Measurements from ENCODE around the gene ANXA2. TPM values are rescaled to one million over a fixed set of nuclear protein-coding genes. Genes with fewer than 3 reads are reported as not detected.
A peak's percentile ranks its signal among the peaks of the same experiment; 100 is the strongest.

ANXA2 gene
- 10 to 100 TPM; 58.2 to 89.3 TPM for total RNA-seq

- no peaks in the 10 kb centered on the region for H3K9me3 Mint-ChIP-seq
- peak; percentile 83 to 85 for ATAC-seq (replicated peaks in 1 of 2)
- peaks cover 3 to 6% of the 10 kb centered on the region in 2 donors for H3K36me3 Mint-ChIP-seq (ENCODE audit: insufficient read depth in 2 of 2)
- peak; percentile 85 for DNase-seq
- peak within 1 kb of the TSS; percentile 86 to 87 for H3K4me3 Mint-ChIP-seq
- peak within 1 kb of the TSS; percentile 70 for H3K27ac Mint-ChIP-seq
- H3K4me1 Mint-ChIP-seq (ENCODE audit: low read depth) = peaks cover 41% of the 10 kb centered on the region
- peaks cover 12% of the 10 kb centered on the region for H3K27me3 Mint-ChIP-seq (ENCODE audit: low read depth)
Observed at GRCh38 chr15:60397772-60398445, at the start of gene ANXA2. Gene ANXA2, minus strand, starts transcription at chr15:60397986. Its CDS starts 11,911 bp downstream, at chr15:60386075.

- DNase-seq = no peak
- no peaks in the 10 kb centered on the region for H3K9me3 Mint-ChIP-seq
Observed at GRCh38 chr15:60444289-60444912, 46.6 kb upstream of the ANXA2 start.

GRCh38 chr15:60442763-60443162, 45.0 kb upstream of the ANXA2 start:
- ATAC-seq (replicated peaks in 1 of 2) (no peak), DNase-seq (no peak)
- Mint-ChIP-seq H3K9me3 (no peaks in the 10 kb centered on the region), H3K27ac (no peak overlapping the region), H3K27me3 (ENCODE audit: low read depth) (no peaks in the 10 kb centered on the region), H3K36me3 (ENCODE audit: insufficient read depth in 2 of 2) (peaks cover 3 to 9% of the 10 kb centered on the region in 2 donors), H3K4me3 (no peak overlapping the region), H3K4me1 (ENCODE audit: low read depth) (no peaks in the 10 kb centered on the region)

More at GRCh38 chr15:60444289-60444912, 46.6 kb upstream of the ANXA2 start:
- Mint-ChIP-seq H3K27ac (no peak overlapping the region), H3K4me1 (ENCODE audit: low read depth) (no peaks in the 10 kb centered on the region), H3K36me3 (ENCODE audit: insufficient read depth in 2 of 2) (peaks cover 3 to 11% of the 10 kb centered on the region in 2 donors), H3K27me3 (ENCODE audit: low read depth) (no peaks in the 10 kb centered on the region), H3K4me3 (no peak overlapping the region)
- ATAC-seq (replicated peaks in 1 of 2) = no peak

GRCh38 chr15:60442031-60442650, 44.4 kb upstream of the ANXA2 start:
- ATAC-seq (replicated peaks in 1 of 2) (no peak), DNase-seq (no peak)
- no peak overlapping the region for H3K27ac Mint-ChIP-seq
- H3K36me3 Mint-ChIP-seq (ENCODE audit: insufficient read depth in 2 of 2) = peaks cover 3 to 9% of the 10 kb centered on the region in 2 donors
- H3K4me1 Mint-ChIP-seq (ENCODE audit: low read depth) = no peaks in the 10 kb centered on the region
- no peaks in the 10 kb centered on the region for H3K9me3 Mint-ChIP-seq
- no peaks in the 10 kb centered on the region for H3K27me3 Mint-ChIP-seq (ENCODE audit: low read depth)
- H3K4me3 Mint-ChIP-seq = no peak overlapping the region

GRCh38 chr15:60441331-60441730, 43.5 kb upstream of the ANXA2 start:
- H3K27ac Mint-ChIP-seq = no peak overlapping the region
- no peaks in the 10 kb centered on the region for H3K27me3 Mint-ChIP-seq (ENCODE audit: low read depth)
- DNase-seq = no peak
- no peaks in the 10 kb centered on the region for H3K9me3 Mint-ChIP-seq
- H3K4me3 Mint-ChIP-seq = no peak overlapping the region
- ATAC-seq (replicated peaks in 1 of 2) = no peak
- peaks cover 3 to 6% of the 10 kb centered on the region in 2 donors for H3K36me3 Mint-ChIP-seq (ENCODE audit: insufficient read depth in 2 of 2)
- H3K4me1 Mint-ChIP-seq (ENCODE audit: low read depth) = no peaks in the 10 kb centered on the region

- Mint-ChIP-seq H3K4me3 (no peak overlapping the region), H3K4me1 (ENCODE audit: low read depth) (no peaks in the 10 kb centered on the region), H3K36me3 (ENCODE audit: insufficient read depth in 2 of 2) (peaks cover 3 to 6% of the 10 kb centered on the region in 2 donors), H3K27ac (no peak overlapping the region), H3K27me3 (ENCODE audit: low read depth) (no peaks in the 10 kb centered on the region), H3K9me3 (no peaks in the 10 kb centered on the region)
- no peak for DNase-seq
- ATAC-seq (replicated peaks in 1 of 2) = no peak
Observed at GRCh38 chr15:60438646-60439045, 40.9 kb upstream of the ANXA2 start.

- Mint-ChIP-seq H3K36me3 (ENCODE audit: insufficient read depth in 2 of 2) (peaks cover 4 to 5% of the 10 kb centered on the region in 2 donors), H3K27me3 (ENCODE audit: low read depth) (no peaks in the 10 kb centered on the region), H3K27ac (no peak overlapping the region), H3K4me3 (no peak overlapping the region), H3K9me3 (no peaks in the 10 kb centered on the region), H3K4me1 (ENCODE audit: low read depth) (no peaks in the 10 kb centered on the region)
- ATAC-seq (replicated peaks in 1 of 2) (no peak), DNase-seq (no peak)
Observed at GRCh38 chr15:60428935-60429334, 31.1 kb upstream of the ANXA2 start.

GRCh38 chr15:60426870-60427508, 29.2 kb upstream of the ANXA2 start:
- H3K4me1 Mint-ChIP-seq (ENCODE audit: low read depth) = no peaks in the 10 kb centered on the region
- DNase-seq (no peak), ATAC-seq (replicated peaks in 1 of 2) (peak in 1 of 2 donors; percentile 38)
- no peaks in the 10 kb centered on the region for H3K9me3 Mint-ChIP-seq
- no peaks in the 10 kb centered on the region for H3K27me3 Mint-ChIP-seq (ENCODE audit: low read depth)
- H3K4me3 Mint-ChIP-seq = no peak overlapping the region
- peaks cover 4 to 8% of the 10 kb centered on the region in 2 donors for H3K36me3 Mint-ChIP-seq (ENCODE audit: insufficient read depth in 2 of 2)
- H3K27ac Mint-ChIP-seq = peak overlapping the region; percentile 5

GRCh38 chr15:60425461-60425860, 27.7 kb upstream of the ANXA2 start:
- H3K36me3 Mint-ChIP-seq (ENCODE audit: insufficient read depth in 2 of 2) = peaks cover 0 to 5% of the 10 kb centered on the region in 2 donors
- no peak overlapping the region for H3K4me3 Mint-ChIP-seq
- DNase-seq = no peak

GRCh38 chr15:60424006-60424405, 26.2 kb upstream of the ANXA2 start:
- no peaks in the 10 kb centered on the region for H3K9me3 Mint-ChIP-seq
- DNase-seq (no peak), ATAC-seq (replicated peaks in 1 of 2) (no peak)
- peaks cover 0 to 7% of the 10 kb centered on the region in 2 donors for H3K36me3 Mint-ChIP-seq (ENCODE audit: insufficient read depth in 2 of 2)
- H3K4me1 Mint-ChIP-seq (ENCODE audit: low read depth) = no peaks in the 10 kb centered on the region
- no peak overlapping the region for H3K27ac Mint-ChIP-seq
- H3K4me3 Mint-ChIP-seq = no peak overlapping the region
- H3K27me3 Mint-ChIP-seq (ENCODE audit: low read depth) = no peaks in the 10 kb centered on the region

More at GRCh38 chr15:60425461-60425860, 27.7 kb upstream of the ANXA2 start:
- ATAC-seq (replicated peaks in 1 of 2) = no peak
- Mint-ChIP-seq H3K9me3 (no peaks in the 10 kb centered on the region), H3K4me1 (ENCODE audit: low read depth) (no peaks in the 10 kb centered on the region), H3K27ac (no peak overlapping the region), H3K27me3 (ENCODE audit: low read depth) (no peaks in the 10 kb centered on the region)

- Mint-ChIP-seq H3K27me3 (ENCODE audit: low read depth) (no peaks in the 10 kb centered on the region), H3K4me1 (ENCODE audit: low read depth) (no peaks in the 10 kb centered on the region), H3K36me3 (ENCODE audit: insufficient read depth in 2 of 2) (peaks cover 0 to 7% of the 10 kb centered on the region in 2 donors), H3K9me3 (no peaks in the 10 kb centered on the region), H3K27ac (no peak overlapping the region), H3K4me3 (no peak overlapping the region)
- ATAC-seq (replicated peaks in 1 of 2) (no peak), DNase-seq (no peak)
Observed at GRCh38 chr15:60423537-60423936, 25.8 kb upstream of the ANXA2 start.

GRCh38 chr15:60421544-60421943, 23.8 kb upstream of the ANXA2 start:
- peaks cover 0 to 7% of the 10 kb centered on the region in 2 donors for H3K36me3 Mint-ChIP-seq (ENCODE audit: insufficient read depth in 2 of 2)
- H3K4me1 Mint-ChIP-seq (ENCODE audit: low read depth) = no peaks in the 10 kb centered on the region
- no peak for DNase-seq
- ATAC-seq (replicated peaks in 1 of 2) = no peak
- no peak overlapping the region for H3K4me3 Mint-ChIP-seq
- H3K27me3 Mint-ChIP-seq (ENCODE audit: low read depth) = no peaks in the 10 kb centered on the region
- H3K27ac Mint-ChIP-seq = no peak overlapping the region
- H3K9me3 Mint-ChIP-seq = no peaks in the 10 kb centered on the region

GRCh38 chr15:60420203-60420716, 22.5 kb upstream of the ANXA2 start:
- Mint-ChIP-seq H3K36me3 (ENCODE audit: insufficient read depth in 2 of 2) (peaks cover 0 to 7% of the 10 kb centered on the region in 2 donors), H3K4me1 (ENCODE audit: low read depth) (no peaks in the 10 kb centered on the region), H3K4me3 (no peak overlapping the region), H3K9me3 (no peaks in the 10 kb centered on the region), H3K27me3 (ENCODE audit: low read depth) (no peaks in the 10 kb centered on the region), H3K27ac (no peak overlapping the region)
- DNase-seq (no peak), ATAC-seq (replicated peaks in 1 of 2) (no peak)

Measured in activated T-cell treated with anti-CD3 and anti-CD28 coated beads, Interleukin-2, amount 50 U/mL, for 72 hours (primary cell).